ENCODE data around the gene ADAMTS8. TPM values are rescaled to one million over a fixed set of nuclear protein-coding genes. Genes with fewer than 3 reads are reported as not detected.

ADAMTS8 gene
- total RNA-seq, 2 experiments from 2014 or later, result not detected

GRCh38 chr11:130448039-130448415 is 19.6 kb upstream of the ADAMTS8 start:
- peaks cover 37% of the 10 kb centered on the region for H3K27me3 Mint-ChIP-seq
- intact Hi-C loops (cut with micrococcal nuclease), result no loop called here
- peak overlapping the region; percentile 19 for H3K4me3 Mint-ChIP-seq
- ChIA-PET CTCF (interaction anchor here (1.0 to 1.9 kb wide), 2 partner anchors 13 to 414 kb away, joined by 3 to 7 read pairs; no protein-coding TSS in a partner anchor), POLR2A (no interaction called here)
- no peak for DNase-seq
- H3K4me1 Mint-ChIP-seq (ENCODE audit: low read depth), result peaks cover 3% of the 10 kb centered on the region
- ATAC-seq, result no peak
- no peak overlapping the region for H3K27ac Mint-ChIP-seq
- H3K36me3 Mint-ChIP-seq (ENCODE audit: low read depth), result no peaks in the 10 kb centered on the region
- TF ChIP-seq CTCF (IDR thresholded peaks at IDR 0.05), result no peak
- no peaks in the 10 kb centered on the region for H3K9me3 Mint-ChIP-seq

- intact Hi-C loops (cut with micrococcal nuclease), result no loop called here
- Mint-ChIP-seq H3K4me1 (ENCODE audit: low read depth) (peaks cover 3% of the 10 kb centered on the region), H3K27ac (no peak overlapping the region), H3K27me3 (peaks cover 34% of the 10 kb centered on the region), H3K36me3 (ENCODE audit: low read depth) (no peaks in the 10 kb centered on the region), H3K4me3 (no peak overlapping the region), H3K9me3 (no peaks in the 10 kb centered on the region)
- ChIA-PET POLR2A (no interaction called here), CTCF (interaction anchor here (0.6 to 1.5 kb wide), 2 partner anchors 11 to 417 kb away, joined by 3 to 4 read pairs; no protein-coding TSS in a partner anchor)
- no peak for TF ChIP-seq CTCF (IDR thresholded peaks at IDR 0.05)
- no peak for DNase-seq
- no peak for ATAC-seq
Measured at GRCh38 chr11:130445788-130446187, 17.4 kb upstream of the ADAMTS8 start.

- Mint-ChIP-seq H3K9me3 (no peaks in the 10 kb centered on the region), H3K4me1 (ENCODE audit: low read depth) (peaks cover 10% of the 10 kb centered on the region), H3K27me3 (peaks cover 11% of the 10 kb centered on the region), H3K27ac (no peak overlapping the region), H3K4me3 (no peak overlapping the region), H3K36me3 (ENCODE audit: low read depth) (no peaks in the 10 kb centered on the region)
- DNase-seq (no peak), ATAC-seq (no peak)
- TF ChIP-seq CTCF (IDR thresholded peaks at IDR 0.05), result no peak
- POLR2A ChIA-PET, result no interaction called here
- CTCF ChIA-PET, result interaction anchor here (2.6 to 3.7 kb wide), 4 partner anchors 7 to 420 kb away, joined by 8 to 26 read pairs (median 15); no protein-coding TSS in a partner anchor
- intact Hi-C loops (cut with micrococcal nuclease), result no loop called here
Measured at GRCh38 chr11:130442737-130443136, 14.3 kb upstream of the ADAMTS8 start.

GRCh38 chr11:130441719-130442118 is 13.3 kb upstream of the ADAMTS8 start:
- H3K36me3 Mint-ChIP-seq (ENCODE audit: low read depth), result no peaks in the 10 kb centered on the region
- TF ChIP-seq CTCF (IDR thresholded peaks at IDR 0.05), result no peak
- H3K4me3 Mint-ChIP-seq, result no peak overlapping the region
- ChIA-PET CTCF (interaction anchor here (0.8 to 3.7 kb wide), 5 partner anchors 9 to 453 kb away, joined by 3 to 26 read pairs (median 8); no protein-coding TSS in a partner anchor), POLR2A (no interaction called here)
- H3K9me3 Mint-ChIP-seq, result no peaks in the 10 kb centered on the region
- no peak overlapping the region for H3K27ac Mint-ChIP-seq
- H3K27me3 Mint-ChIP-seq, result peaks cover 7% of the 10 kb centered on the region
- no peak for DNase-seq
- ATAC-seq, result no peak
- H3K4me1 Mint-ChIP-seq (ENCODE audit: low read depth), result peaks cover 10% of the 10 kb centered on the region
- intact Hi-C loops (cut with micrococcal nuclease), result no loop called here

GRCh38 chr11:130439876-130440275 is 11.5 kb upstream of the ADAMTS8 start:
- no peaks in the 10 kb centered on the region for H3K9me3 Mint-ChIP-seq
- TF ChIP-seq CTCF (IDR thresholded peaks at IDR 0.05), result no peak
- POLR2A ChIA-PET, result no interaction called here
- peaks cover 10% of the 10 kb centered on the region for H3K4me1 Mint-ChIP-seq (ENCODE audit: low read depth)
- no peak overlapping the region for H3K4me3 Mint-ChIP-seq
- CTCF ChIA-PET, result interaction anchor here (0.6 to 1.3 kb wide), 3 partner anchors 227 to 422 kb away, joined by 3 to 6 read pairs (median 3); no protein-coding TSS in a partner anchor
- ATAC-seq (no peak), DNase-seq (no peak)
- H3K27ac Mint-ChIP-seq, result no peak overlapping the region
- no peaks in the 10 kb centered on the region for H3K36me3 Mint-ChIP-seq (ENCODE audit: low read depth)
- intact Hi-C loops (cut with micrococcal nuclease), result no loop called here
- H3K27me3 Mint-ChIP-seq, result peaks cover 2% of the 10 kb centered on the region

Data from activated CD8-positive, alpha-beta T cell treated with anti-CD3 and anti-CD28 coated beads for 36 hours (primary cell).